Sigmoid colon (tissue), 4 donors: ENCODE measurements around the gene TECR.

Experiments used
- CTCF ChIP-seq, 4 experiments: fragments of 450-650 bp in 3 of 4; fragments of 200-600 bp in 1 of 4; IDR thresholded peaks; one replicate each; pipeline ENCODE4 v1.5.1; 2016 to 2019; ENCODE audit warnings: antibody characterized with exemption in 4 of 4, mild to moderate bottlenecking in 3 of 4, moderate library complexity in 2 of 4
- POLR2A ChIP-seq, 2 donors: fragments of 450-650 bp; IDR thresholded peaks; one replicate each; pipeline ENCODE4 v1.6.1; 2016; ENCODE audit warnings: antibody characterized with exemption in 2 of 2, mild to moderate bottlenecking in 2 of 2, moderate library complexity in 2 of 2
- POLR2AphosphoS5 ChIP-seq, 4 donors: sonication (generic); formaldehyde crosslinking; IDR thresholded peaks; one replicate each; pipeline ENCODE4 v1.6.1; 2017; ENCODE audit warnings: antibody characterized with exemption in 4 of 4

DNA sequence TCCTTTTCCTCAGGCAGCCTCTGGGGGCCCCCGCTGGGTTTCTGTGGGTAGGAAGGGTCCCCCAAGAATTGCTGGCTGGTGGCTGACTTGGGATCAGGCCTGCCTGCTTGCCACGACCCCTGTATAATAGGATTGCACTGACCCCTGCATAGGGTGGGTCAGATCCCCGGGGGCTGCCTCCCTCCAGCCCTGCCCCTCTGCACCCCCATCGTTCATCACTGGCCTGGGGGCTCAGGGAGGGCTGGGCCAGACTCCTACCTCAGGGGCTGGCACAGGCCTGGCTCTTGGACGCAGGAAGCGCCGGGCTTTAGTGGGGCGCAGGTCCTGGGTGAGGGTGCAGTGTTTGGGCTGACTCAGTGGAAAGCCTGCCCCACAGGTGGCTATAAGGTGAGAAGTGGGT, 31.9 kb downstream of the TECR start:
- TF ChIP-seq CTCF (IDR thresholded peaks at IDR 0.05): no peak
- no peak for TF ChIP-seq POLR2A (IDR thresholded peaks at IDR 0.05)
- TF ChIP-seq POLR2AphosphoS5 (IDR thresholded peaks at IDR 0.05): no peak
